ENCODE measurements around the gene KPTN. TPM values are rescaled to one million over a fixed set of nuclear protein-coding genes. Genes with fewer than 3 reads are reported as not detected.

Gene KPTN
- total and polyA plus RNA-seq, 2 of the 13 experiments (the other 11 are each of a cell fraction or from before 2014, with no cell fraction given), result 9.1 to 13.3 TPM

GRCh38 chr19:47481460-47482052 lies 2.5 kb downstream of the KPTN start:
- Histone ChIP-seq H3K4me2 (ENCODE audit: low read depth, low read length) (no peak overlapping the region), H3K36me3 (replicated peaks in 1 of 2; ENCODE audit: control insufficient read depth in 1 of 2, insufficient read depth in 2 of 2, low read length in 2 of 2) (no peaks in the 10 kb centered on the region), H3K9ac (ENCODE audit: insufficient read depth, low read depth, low read length) (no peak overlapping the region), H4K20me1 (ENCODE audit: insufficient read depth, low read length) (no peaks in the 10 kb centered on the region), H2AFZ (ENCODE audit: low read length) (no peak overlapping the region), H3K4me3 (replicated peaks in 1 of 3; ENCODE audit: insufficient read depth in 1 of 3, low read depth in 2 of 3, low read length in 3 of 3) (no peak overlapping the region), H3K79me2 (ENCODE audit: insufficient read depth, low read length) (no peaks in the 10 kb centered on the region), H3K27ac (ENCODE audit: extremely low read length, insufficient read depth, low read length) (no peak overlapping the region), H3K27me3 (ENCODE audit: control insufficient read depth in 1 of 2, insufficient read depth in 2 of 2, low read length in 2 of 2) (no peaks in the 10 kb centered on the region), H3K9me3 (ENCODE audit: low read length) (no peaks in the 10 kb centered on the region), H3K4me1 (ENCODE audit: insufficient read depth, low read length) (peaks cover 12% of the 10 kb centered on the region)
- in situ Hi-C loops (cut with HindIII; ENCODE audit: extremely low pct_ligation_motif_present, low pct_unique_long_range_greater_than_20kb), result no loop called here
- BruUV-seq (replicated peaks), result no TSS peak
- TF ChIP-seq ZBTB26 (CRISPR knock-in tag; IDR thresholded peaks at IDR 0.05; ENCODE audit: borderline replicate concordance) (0 out of 2 replicates have a peak, but pooled peaks have one; percentile 23), ZBTB40 (IDR thresholded peaks at IDR 0.05) (peak; percentile 45), ZBTB40 (CRISPR knock-in tag; IDR thresholded peaks at IDR 0.05) (peak; percentile 29; the same call in 1 of the 2 replicates), TFDP2 (CRISPR knock-in tag; IDR thresholded peaks at IDR 0.05) (no peak), KLF12 (CRISPR knock-in tag; IDR thresholded peaks at IDR 0.05; ENCODE audit: borderline replicate concordance) (no peak), CC2D1A (CRISPR knock-in tag; IDR thresholded peaks at IDR 0.05) (no peak)
- CTCF ChIA-PET (ENCODE audit: low intra/inter-chr PET ratio, low total read pairs), result no interaction called here
- 97% methylated on average over 4 of the region's 4 CpGs for WGBS (ENCODE audit: low lambda C conversion rate)
- POLR2A ChIA-PET, result no interaction called here
- no peak for FAIRE-seq
- DNase-seq (ENCODE audit: low spot score), result no peak
- intact Hi-C loops (cut with micrococcal nuclease; ENCODE audit: unreplicated experiment), result no loop called here
- no peak for ATAC-seq
